Stimulated activated CD4-positive, alpha-beta T cell treated with anti-CD3 and anti-CD28 coated beads, Interleukin-1b, Interleukin-23, amount 100 ng/mL, for 48 hours (primary cell): ENCODE data around the gene ELMO1.

Experiments used
- DNase-seq: peaks from one replicate; pipeline ENCODE4 v3.0.0-alpha.2; 2020

ELMO1 gene

GRCh38 chr7:36887233-36887632 is 561.4 kb downstream of the ELMO1 start:
- DNase-seq, result no peak

- DNase-seq, result no peak
These were observed 563.8 kb downstream of the ELMO1 start for GRCh38 chr7:36884910-36885309.

DNA sequence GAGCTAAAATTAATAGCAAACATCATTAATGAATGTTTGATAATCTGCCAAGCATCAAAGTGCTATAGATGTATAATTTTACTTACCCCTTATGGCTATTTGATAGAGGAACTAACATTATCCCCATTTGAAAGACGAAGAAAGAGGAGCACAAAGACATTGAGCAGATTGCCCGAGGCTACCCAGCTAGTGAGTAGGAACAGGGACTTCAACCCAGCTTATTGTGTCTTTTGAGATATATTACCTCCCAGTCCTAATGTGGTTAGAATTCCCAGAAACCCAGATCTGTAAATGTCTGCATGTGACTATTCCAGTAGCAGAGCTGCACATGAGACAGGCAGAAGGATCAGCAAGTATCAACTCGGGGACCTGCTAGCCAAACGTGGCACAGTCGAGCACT is 564.3 kb downstream of the ELMO1 start:
- DNase-seq, result no peak

DNA sequence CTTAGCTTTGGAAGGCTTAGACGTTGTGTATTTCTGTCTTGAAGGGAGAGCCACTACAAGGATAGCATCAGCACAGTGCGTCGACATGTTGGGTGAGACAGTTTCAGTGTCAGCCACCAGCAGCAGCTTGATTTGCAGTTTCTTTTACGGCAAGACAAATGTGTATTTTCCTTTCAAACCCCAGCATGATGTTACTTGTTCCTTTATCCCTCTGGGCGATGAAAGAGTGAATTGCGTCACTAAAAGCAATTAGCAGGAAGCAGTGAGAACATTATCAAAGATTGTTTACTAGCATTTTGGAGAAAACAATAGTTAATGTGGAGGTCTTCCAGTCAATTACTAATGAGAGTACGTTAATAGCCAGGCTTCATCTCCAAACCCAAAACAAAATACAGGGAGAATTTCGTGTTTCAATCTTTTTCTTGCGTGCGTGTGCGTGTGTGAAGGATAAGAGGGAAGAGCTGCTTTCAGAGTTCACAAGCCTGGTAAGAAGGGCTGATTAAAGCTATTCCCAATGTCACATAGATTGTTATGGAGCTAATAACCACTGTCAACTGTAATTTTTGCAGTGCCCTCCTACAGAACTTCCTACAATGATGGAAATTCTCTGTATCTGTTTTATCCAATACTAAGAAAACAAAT is 567.3 kb downstream of the ELMO1 start:
- DNase-seq, result no peak

DNA sequence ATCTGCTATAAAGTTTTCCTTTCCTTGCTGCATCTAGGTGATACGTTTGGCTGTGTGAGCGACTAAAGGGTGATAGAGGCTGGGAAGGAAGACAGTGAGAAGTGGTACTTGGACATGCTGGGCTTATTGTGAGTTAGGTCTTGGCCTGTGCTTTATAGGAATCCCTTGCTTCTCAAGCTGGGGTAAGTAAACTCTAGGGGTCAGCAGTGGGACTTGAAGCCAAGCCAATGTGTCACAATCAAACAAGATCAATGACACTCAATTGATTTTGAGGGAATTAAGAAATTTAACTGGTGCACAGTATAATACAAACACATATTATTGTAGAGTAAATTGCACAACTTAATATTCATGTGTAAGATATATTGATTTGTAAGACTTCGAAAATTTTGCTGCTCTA is 568.6 kb downstream of the ELMO1 start:
- DNase-seq, result no peak

DNA sequence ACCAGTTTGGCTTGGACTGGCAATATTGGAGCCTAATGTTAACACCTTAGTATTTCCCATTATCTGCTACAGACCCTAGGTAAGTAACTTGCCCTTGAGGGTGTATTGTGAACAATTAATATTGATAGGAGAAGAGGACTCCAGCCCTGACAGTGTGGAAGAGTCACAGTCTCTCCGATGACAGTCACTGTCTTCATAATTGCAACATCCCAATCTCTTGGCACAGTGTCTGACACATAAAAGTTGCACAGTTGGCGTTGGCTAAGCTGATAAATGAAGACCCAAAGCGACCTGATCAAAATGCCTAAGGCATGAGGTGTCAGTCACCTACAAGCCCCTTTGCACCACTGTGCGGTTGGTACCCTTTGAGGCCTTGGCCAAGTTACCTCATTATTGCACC is 569.6 kb downstream of the ELMO1 start:
- DNase-seq, result no peak

DNA sequence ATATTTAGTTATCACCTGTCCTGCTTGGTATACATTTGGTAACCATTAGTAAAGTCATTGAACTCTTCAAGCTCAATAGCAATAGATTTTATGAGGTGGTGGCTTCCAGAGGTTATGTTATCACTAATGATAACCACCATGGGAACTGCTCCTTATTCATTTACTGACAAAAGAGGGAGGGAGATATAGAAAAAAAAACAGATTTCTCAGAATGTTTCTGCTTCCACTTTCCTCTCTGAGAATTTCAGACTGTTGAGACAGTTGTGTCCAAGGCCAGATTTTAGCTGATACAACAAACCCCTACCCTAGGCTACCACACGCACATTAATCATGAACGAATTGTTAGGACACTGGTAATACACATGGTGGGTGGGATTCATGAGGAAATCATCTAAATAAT is 570.4 kb downstream of the ELMO1 start:
- DNase-seq, result no peak

GRCh38 chr7:36875794-36876193 is 572.9 kb downstream of the ELMO1 start:
- DNase-seq, result no peak

DNA sequence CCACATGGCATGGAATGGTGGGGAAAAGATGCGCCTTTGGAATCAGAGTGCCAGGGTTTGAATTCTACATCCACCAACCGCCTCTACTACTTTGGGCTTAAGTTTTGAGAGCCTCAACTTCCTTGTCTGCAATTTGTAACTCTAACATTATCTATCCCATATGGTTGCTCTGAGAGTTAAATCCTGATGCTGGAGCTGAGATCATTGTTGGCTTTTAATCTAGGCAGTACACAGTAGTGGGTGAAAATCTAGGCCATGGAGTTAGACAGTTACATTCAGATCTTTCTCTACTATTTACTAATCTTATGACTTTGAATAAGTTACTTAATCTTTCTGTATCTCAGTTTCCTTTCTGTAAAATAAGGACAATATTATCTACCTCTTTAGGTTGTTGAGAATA is 574.6 kb downstream of the ELMO1 start:
- DNase-seq, result no peak

DNA sequence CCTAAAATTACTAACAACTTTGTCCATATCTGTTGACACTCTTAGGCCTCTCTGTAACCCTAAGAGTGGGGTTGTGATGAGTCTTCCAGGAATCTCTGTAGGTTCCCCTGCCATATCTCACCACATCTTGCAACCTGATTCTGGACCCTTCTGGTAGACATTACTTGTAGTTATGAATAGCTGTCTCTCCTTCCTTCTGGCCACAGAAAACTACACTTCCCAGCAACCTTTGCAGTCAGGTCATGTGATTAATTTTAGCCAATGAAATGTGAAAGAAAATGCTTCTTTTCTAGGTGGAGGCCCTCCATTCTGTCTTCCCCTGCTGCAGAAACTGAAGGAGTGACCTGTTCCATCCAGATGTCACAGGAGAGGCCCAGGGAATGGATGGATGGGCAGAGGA is 576.8 kb downstream of the ELMO1 start:
- no peak for DNase-seq

- no peak for DNase-seq
These were observed 577.3 kb downstream of the ELMO1 start for GRCh38 chr7:36871355-36871738.

DNA sequence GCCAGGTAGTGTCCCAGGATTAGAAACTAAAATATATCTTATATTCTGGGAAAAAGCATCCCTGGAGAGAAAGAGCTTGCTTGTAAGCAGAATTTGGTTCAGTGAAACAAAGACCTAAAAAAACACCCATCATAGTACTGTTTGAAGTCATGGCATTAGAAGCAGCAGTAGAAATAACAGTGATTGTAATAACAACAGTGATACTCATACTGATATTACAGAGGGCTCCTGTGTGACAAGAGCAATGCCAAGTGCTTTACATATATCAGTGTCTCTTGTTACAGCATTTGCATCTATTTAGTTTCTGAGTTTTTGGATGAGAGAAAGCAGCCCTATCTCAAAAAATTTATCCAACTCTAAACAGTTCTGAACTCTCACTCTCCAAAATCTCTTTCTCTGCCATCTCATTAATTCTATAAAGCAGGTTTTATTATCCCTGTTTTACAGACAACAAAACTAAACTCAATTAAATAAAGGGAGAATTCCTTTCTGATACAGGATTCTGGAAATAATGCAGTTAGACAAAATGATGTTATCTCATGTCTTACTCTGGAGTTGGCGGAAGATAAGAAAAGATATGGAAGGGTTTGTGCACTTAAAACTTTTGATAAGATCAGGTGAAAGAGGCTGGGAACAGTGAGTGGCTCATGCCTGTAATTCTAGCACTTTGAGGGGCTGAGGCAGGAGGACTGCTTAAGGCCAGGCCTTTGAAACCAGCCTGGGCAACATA is 577.9 kb downstream of the ELMO1 start:
- DNase-seq, result no peak

DNA sequence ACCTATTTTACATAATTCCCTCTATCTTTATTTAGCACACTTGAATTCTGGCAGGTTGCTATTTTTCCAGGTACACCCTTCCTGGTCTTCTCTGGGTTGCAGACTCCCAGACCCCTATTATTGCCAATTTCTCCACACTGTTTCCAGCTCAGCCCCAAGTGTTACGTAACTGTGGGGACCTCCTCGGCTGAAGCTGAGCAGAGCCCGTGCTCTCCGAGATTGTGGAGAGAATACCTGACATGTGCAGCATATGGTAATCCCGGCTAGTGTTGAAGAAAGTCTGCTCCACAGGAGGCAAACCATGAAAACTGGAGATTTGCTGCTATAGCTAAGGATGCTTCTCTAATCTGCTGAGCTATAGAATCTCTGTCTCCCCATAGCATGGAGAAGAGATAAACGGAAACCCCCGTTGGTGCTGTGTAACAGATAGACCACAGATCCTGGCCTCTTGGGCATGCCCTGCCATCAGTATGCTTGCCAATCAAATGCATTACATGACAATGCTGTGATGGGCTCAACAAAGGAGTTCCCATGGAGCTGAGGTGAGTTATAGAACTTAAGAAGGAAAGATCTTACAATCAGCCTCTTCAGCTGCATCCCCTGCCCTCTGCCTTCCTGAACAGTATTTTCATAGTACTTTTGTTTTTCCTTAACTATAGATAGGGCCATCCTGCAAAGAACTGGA is 579.8 kb downstream of the ELMO1 start:
- no peak for DNase-seq

GRCh38 chr7:36865019-36865418 is 583.6 kb downstream of the ELMO1 start:
- no peak for DNase-seq

DNA sequence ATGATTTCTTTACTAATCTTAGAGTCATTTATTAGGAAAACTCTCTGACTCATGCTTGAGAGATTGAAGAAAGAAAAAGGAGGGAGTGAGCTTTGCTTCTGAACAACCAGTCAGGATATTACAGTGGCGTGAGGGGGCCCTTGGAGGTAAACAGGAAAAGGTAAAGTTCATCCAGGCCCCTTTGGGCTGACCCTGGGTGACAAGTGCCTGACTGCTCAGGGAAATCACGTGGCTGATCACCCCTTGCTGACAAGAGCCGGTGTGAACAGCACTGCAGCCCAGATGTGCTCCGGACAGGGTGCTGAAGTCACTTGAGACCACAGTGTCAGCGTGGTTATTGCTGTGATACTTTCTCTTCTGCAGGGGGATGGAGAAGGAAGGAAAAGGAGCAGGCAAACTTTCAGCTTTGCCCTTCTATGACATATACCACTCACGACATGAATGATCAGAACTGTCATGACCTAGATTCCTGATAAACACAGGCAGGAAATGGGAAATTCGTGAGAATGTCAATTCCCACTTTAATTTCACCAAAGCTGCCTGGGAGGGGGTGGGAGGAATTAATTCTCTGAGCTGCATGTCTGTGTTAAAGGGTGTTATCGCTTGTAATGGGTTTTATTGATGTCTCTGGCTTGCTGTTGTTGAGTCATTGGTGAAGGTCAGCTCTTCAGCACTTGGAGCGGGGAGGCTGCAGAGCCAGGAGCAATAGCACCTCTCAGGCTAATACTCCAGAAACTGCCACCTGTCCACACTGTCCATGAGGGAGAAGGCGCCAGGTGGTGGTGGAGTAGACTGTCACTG is 584.6 kb downstream of the ELMO1 start:
- peak; percentile 4 for DNase-seq

GRCh38 chr7:36862771-36863261 is 585.8 kb downstream of the ELMO1 start:
- no peak for DNase-seq

GRCh38 chr7:36861656-36862055 is 587.0 kb downstream of the ELMO1 start:
- no peak for DNase-seq

GRCh38 chr7:36860681-36861080 is 588.0 kb downstream of the ELMO1 start:
- no peak for DNase-seq

DNA sequence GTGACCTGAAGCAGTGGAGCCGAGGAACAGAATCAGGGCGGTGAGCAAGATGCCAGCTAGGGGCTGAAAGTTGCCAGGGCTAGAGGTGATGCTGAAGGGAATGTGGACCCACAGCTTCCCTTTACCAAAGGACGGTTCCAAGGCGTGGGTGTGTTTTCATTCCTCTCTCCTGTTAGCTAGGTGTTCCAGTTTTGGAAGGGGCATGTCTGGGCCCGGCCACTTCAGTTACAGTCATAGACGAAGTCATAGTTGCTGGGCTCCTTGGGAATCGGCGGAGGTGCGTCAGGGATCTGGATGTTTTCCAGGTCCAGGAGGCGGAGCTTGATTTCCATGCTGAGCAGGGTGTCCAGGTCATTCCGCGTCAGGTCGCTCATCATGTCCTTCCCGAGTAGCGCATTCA is 593.3 kb downstream of the ELMO1 start:
- no peak for DNase-seq

DNA sequence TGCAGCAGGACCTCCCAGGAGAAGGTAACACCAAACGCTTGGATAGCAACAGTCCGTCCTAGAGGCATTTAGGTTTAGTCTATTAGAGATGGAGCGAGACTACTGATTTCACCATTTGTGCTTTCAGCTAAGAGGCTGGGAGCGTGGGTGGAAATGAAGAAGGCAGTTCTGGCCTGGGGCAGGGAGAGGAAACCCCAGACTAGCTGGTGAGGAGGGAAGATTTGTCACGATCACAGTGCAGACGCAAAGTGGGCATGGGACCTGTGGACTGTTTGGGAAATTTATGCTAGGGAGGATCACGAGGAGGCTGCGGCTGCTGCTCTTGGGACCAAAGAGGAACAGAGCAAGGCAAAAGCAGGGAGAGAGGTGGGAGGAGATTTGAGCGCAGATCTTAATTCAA is 594.0 kb downstream of the ELMO1 start:
- DNase-seq, result no peak

DNA sequence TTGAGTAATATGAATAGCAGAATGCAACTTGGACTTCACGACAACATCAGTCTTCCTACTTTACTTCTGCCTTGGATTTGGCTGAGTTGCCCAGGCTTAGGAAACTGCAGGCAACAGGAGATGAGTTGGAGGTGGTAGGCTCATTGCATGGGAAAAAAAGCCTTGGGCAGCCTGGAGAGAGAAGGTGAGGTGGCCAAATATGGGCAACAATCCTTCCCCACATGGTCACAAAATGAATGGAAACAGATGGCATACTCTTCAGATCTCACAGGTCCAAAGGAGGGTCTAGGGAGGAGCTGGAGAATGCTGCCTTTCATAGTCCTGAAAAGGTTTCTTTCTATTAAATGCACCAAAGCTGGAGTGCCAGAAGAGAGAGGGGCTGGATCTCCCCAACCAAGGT is 595.7 kb downstream of the ELMO1 start:
- no peak for DNase-seq

DNA sequence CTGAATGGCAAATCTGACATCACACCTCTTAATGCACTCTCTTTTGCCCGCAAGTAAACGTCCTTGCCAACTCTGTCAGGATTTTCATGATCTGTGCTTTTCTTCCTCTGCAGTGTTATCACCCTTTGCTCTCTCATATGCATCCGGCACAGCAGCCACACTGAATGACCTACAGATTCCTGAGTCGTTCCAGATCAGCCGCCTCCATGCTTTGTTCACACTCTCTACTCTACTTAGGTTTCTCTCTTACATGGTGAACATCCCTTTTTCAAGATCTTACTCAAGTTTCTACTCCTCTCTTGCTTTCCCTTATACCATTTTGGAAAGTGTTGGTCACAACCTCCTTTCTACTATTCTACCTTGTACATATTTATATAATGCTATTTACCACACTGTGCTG is 596.6 kb downstream of the ELMO1 start:
- peak; percentile 50 for DNase-seq

DNA sequence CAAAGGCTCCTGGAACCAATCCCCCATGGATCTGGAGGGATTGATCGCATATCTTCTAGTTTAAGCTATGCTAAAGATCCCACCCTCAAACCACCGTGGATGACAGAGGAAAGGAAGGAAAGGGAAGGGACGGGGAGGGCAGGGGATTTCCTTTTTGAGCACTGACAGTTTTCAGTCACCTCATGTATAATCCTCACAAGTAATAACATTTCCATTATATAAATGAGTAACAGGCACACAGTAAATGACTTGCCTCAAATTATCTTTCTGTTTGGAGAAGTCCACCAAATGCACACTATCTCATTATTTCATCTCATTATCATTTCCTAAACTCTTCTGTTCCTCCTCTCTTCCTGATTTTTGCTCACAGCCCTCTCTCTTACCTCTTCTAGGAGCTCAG is 597.3 kb downstream of the ELMO1 start:
- DNase-seq, result peak; percentile 8
